Mesangial cell (primary cell): ENCODE results near the gene ENTPD2. TPM values are rescaled to one million over a fixed set of nuclear protein-coding genes. Genes with fewer than 3 reads are reported as not detected.

ENCODE experiments used
- total RNA-seq: library from RNA; depleted of rRNA; stranded (reverse); fragments of >200 nt; gene quantifications from 2 replicates; pipeline ENCODE4 v1.2.3, GENCODE V29; 2015

Gene ENTPD2
- not detected in 2 replicates for total RNA-seq

GRCh38 chr9:137053944-137054931, at the start of gene ENTPD2:
ENTPD2 (minus strand) TSS chr9:137054061; CDS start chr9:137053997, 64 bp downstream.

GRCh38 chr9:137086531-137087408, 32.9 kb upstream of the ENTPD2 start, which contains the start of gene MAN1B1:
MAN1B1 (plus strand) TSS chr9:137086985; CDS start chr9:137087000, 15 bp downstream.

GRCh38 chr9:137077010-137077747, 23.3 kb upstream of the ENTPD2 start, which contains the start of gene UAP1L1:
UAP1L1 (plus strand) TSS chr9:137077517; CDS start chr9:137077533, 16 bp downstream.

GRCh38 chr9:137070201-137070905, 16.5 kb upstream of the ENTPD2 start, which contains the start of gene SAPCD2:
SAPCD2 (minus strand) TSS chr9:137070557; CDS start chr9:137070460, 97 bp downstream.

GRCh38 chr9:137046088-137046787, 7.6 kb downstream of the ENTPD2 start, which contains the start of gene NPDC1:
NPDC1 (minus strand) TSS chr9:137046177; CDS start chr9:137045989, 188 bp downstream.

GRCh38 chr9:137031904-137032640, 21.8 kb downstream of the ENTPD2 start, which contains the start of gene FUT7:
FUT7 (minus strand) TSS chr9:137032088; CDS start chr9:137031991, 97 bp downstream.

GRCh38 chr9:137027369-137028262, 26.2 kb downstream of the ENTPD2 start, which contains the start of gene ABCA2:
ABCA2 (minus strand) TSS chr9:137028237; CDS start chr9:137028140, 97 bp downstream.

Other genes with a start within 250 kb of the ENTPD2 start
- 117 and 144 TPM in 2 replicates for gene RABL6, start 246.1 kb downstream of the ENTPD2 start, total RNA-seq
- 0.81 and 1.5 TPM in 2 replicates for gene AJM1, start 211.6 kb downstream of the ENTPD2 start, total RNA-seq
- 109 and 152 TPM in 2 replicates for gene PHPT1, start 204.7 kb downstream of the ENTPD2 start, total RNA-seq
- gene MAMDC4, start 201.7 kb downstream of the ENTPD2 start, total RNA-seq, result 1.8 and 3.2 TPM in 2 replicates
- gene EDF1, start 187.8 kb downstream of the ENTPD2 start, total RNA-seq, result 325 and 364 TPM in 2 replicates
- 10.9 and 22.7 TPM in 2 replicates for gene TRAF2, start 167.5 kb downstream of the ENTPD2 start, total RNA-seq
- 150 and 168 TPM in 2 replicates for gene FBXW5, start 109.3 kb downstream of the ENTPD2 start, total RNA-seq
- not detected in 2 replicates for gene C8G, start 108.8 kb downstream of the ENTPD2 start, total RNA-seq
- gene LCN12, start 101.8 kb downstream of the ENTPD2 start, total RNA-seq, result 1.6 TPM in 1 of 2 replicates, not detected in the other
- gene PTGDS, start 76.6 kb downstream of the ENTPD2 start, total RNA-seq, result 4.2 and 463 TPM in 2 replicates
- 2.5 TPM in 1 of 2 replicates, not detected in the other for gene LCNL1, start 71.1 kb downstream of the ENTPD2 start, total RNA-seq
- 49.2 and 65.2 TPM in 2 replicates for gene PAXX, start 61.6 kb downstream of the ENTPD2 start, total RNA-seq
- gene CLIC3, start 57.5 kb downstream of the ENTPD2 start, total RNA-seq, result 16.5 and 47.4 TPM in 2 replicates
- gene ABCA2, start 25.8 kb downstream of the ENTPD2 start, total RNA-seq, result 7.7 and 44.4 TPM in 2 replicates
- gene FUT7, start 22.0 kb downstream of the ENTPD2 start, total RNA-seq, result not detected in 2 replicates
- 44.0 and 65.8 TPM in 2 replicates for gene NPDC1, start 7.9 kb downstream of the ENTPD2 start, total RNA-seq
- 3.5 and 52.6 TPM in 2 replicates for gene SAPCD2, start 16.5 kb upstream of the ENTPD2 start, total RNA-seq
- 6.4 and 13.4 TPM in 2 replicates for gene UAP1L1, start 23.5 kb upstream of the ENTPD2 start, total RNA-seq
- 72.8 and 125 TPM in 2 replicates for gene MAN1B1, start 32.9 kb upstream of the ENTPD2 start, total RNA-seq
- 65.3 and 87.8 TPM in 2 replicates for gene DPP7, start 60.7 kb upstream of the ENTPD2 start, total RNA-seq
- 0.13 TPM in 1 of 2 replicates, not detected in the other for gene GRIN1, start 85.1 kb upstream of the ENTPD2 start, total RNA-seq
- gene LRRC26, start 116.0 kb upstream of the ENTPD2 start, total RNA-seq, result 0.16 TPM in 1 of 2 replicates, not detected in the other
- not detected in 2 replicates for gene TMEM210, start 118.0 kb upstream of the ENTPD2 start, total RNA-seq
- 19.6 and 22.9 TPM in 2 replicates for gene ANAPC2, start 134.5 kb upstream of the ENTPD2 start, total RNA-seq
- 79.7 and 97.1 TPM in 2 replicates for gene SSNA1, start 134.6 kb upstream of the ENTPD2 start, total RNA-seq
- 9.5 and 9.6 TPM in 2 replicates for gene TPRN, start 146.7 kb upstream of the ENTPD2 start, total RNA-seq
- gene TMEM203, start 151.6 kb upstream of the ENTPD2 start, total RNA-seq, result 36.0 and 40.9 TPM in 2 replicates
- gene NDOR1, start 151.6 kb upstream of the ENTPD2 start, total RNA-seq, result 15.2 and 24.0 TPM in 2 replicates
- gene RNF208, start 168.2 kb upstream of the ENTPD2 start, total RNA-seq, result 1.6 and 5.3 TPM in 2 replicates
- 0.49 and 2.9 TPM in 2 replicates for gene CYSRT1, start 171.1 kb upstream of the ENTPD2 start, total RNA-seq
- gene RNF224, start 173.4 kb upstream of the ENTPD2 start, total RNA-seq, result 0.25 TPM in 1 of 2 replicates, not detected in the other
- gene SLC34A3, start 176.8 kb upstream of the ENTPD2 start, total RNA-seq, result not detected in 2 replicates
- gene TUBB4B, start 187.2 kb upstream of the ENTPD2 start, total RNA-seq, result 179 and 1,107 TPM in 2 replicates
- gene STPG3, start 197.2 kb upstream of the ENTPD2 start, total RNA-seq, result not detected in 2 replicates
- gene NELFB, start 201.3 kb upstream of the ENTPD2 start, total RNA-seq, result 56.2 and 81.0 TPM in 2 replicates
- gene TOR4A, start 223.7 kb upstream of the ENTPD2 start, total RNA-seq, result 50.8 and 52.1 TPM in 2 replicates
- gene NRARP, start 248.2 kb upstream of the ENTPD2 start, total RNA-seq, result 0.38 and 1.8 TPM in 2 replicates